ENCODE data around the gene SWT1.

DNA sequence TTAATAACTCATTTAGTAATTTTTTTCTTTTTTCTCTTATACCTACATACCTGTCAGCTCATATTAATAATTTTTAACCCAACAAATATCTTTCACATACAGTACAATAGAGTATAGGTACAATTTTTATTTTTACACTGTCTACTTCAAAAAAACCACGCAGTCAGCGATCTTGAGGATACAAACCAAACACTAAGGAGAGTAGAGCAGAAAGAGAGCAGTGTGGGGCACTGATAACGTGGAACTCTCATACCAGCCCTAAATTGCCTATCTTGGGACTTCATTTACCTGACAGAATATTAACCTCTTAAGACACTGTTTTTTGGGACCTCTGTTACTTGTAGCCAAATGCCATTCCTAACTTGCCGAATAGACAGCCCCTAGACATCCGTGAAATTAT lies 5.8 kb upstream of the SWT1 start:
- TF ChIP-seq CTCF (IDR thresholded peaks at IDR 0.05) (no peak), POLR2A (IDR thresholded peaks at IDR 0.05) (no peak), EP300 (IDR thresholded peaks at IDR 0.05) (no peak), POLR2AphosphoS5 (IDR thresholded peaks at IDR 0.05) (no peak)

Measured in gastroesophageal sphincter (tissue), 3 donors.